Hippocampal formation (tissue), 2 donors: ENCODE measurements around the gene MBOAT2.
"Not testable (repeated sequence)": the region's sequence is repeated elsewhere in the genome, so short reads cannot be mapped to it uniquely, and the experiment has no call there.

Experiments
- DNase-seq, 2 donors: peaks; one replicate each; lab custom pipeline; 2025; lab: John Stamatoyannopoulos, UW

The MBOAT2 gene

DNA sequence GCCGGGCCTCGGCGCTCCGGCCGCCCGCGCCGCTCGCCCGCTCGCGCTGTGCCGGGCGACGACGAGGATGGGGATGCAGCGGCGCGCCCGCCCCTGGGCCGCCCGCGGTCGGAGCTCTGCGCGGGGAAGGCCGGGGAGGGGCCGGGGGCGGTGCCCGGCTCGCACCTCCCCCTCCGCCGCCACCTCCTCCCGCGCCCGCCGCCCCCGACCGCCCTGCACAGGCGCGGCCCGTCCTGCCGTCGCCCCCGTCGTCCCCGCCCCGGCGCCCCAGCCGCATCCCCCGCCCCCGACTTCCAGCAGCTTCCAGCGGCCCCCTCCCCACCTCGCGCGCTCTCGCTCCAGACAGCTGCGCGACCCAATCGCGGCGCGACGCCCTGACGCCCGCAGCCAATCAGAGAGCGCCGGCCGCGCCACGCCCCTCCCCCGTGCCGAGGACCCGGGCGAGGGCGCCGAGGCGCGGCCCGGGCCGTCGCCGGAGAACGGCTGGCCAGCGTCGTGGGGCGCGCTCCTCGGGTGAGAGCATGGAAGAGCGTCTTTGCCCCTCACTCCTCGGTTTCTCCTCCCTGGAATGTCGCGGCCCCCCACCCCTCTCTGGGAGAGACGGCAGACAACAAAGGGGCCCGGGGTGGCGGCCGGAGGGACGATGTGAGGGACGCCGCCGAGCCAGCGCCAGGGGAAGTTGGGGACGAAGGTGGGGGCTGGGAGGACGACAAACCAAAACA is at the start of gene MBOAT2:
TSS of gene MBOAT2 (minus strand) at position 69 of the 722 bp plus-strand sequence. CDS start 70 bp downstream, outside the sequence.
- DNase-seq = peak; percentile 89 to 92

GRCh38 chr2:9052821-9053533 is 49.5 kb upstream of the MBOAT2 start:
- DNase-seq = no peak

GRCh38 chr2:9051451-9051850 is 48.0 kb upstream of the MBOAT2 start:
- DNase-seq = not testable (repeated sequence)

DNA sequence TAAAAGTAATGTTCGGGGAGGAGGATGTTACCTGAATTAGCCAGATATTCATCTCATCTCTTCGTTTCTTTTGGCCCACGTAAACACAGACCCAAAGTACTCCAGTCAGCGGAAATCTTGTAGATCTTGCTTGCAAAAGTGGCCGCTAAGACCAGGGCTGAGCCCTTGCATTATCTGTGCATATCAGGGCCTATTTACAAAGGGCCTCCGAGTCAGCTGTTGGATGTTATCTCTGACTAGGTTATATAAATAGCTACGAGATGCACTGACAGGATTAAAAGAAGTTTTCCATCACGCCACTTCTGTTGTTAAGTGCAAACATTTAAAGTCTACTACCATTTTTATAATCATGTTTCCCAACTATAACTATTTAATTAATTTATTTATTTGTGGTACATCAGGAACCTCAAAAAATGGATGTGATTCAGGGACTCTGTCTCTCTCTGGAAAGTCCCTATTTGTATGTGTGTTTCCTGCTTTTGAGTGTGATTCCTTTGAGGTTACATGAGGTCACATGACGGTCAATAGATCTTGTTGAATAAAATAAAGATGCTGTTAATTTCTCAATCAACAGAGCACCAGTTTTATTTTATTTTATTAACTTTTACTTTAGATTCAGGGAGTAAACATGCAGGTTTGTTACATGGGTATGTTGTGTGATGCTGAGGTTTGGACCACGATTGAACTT is 46.8 kb upstream of the MBOAT2 start:
- no peak for DNase-seq

DNA sequence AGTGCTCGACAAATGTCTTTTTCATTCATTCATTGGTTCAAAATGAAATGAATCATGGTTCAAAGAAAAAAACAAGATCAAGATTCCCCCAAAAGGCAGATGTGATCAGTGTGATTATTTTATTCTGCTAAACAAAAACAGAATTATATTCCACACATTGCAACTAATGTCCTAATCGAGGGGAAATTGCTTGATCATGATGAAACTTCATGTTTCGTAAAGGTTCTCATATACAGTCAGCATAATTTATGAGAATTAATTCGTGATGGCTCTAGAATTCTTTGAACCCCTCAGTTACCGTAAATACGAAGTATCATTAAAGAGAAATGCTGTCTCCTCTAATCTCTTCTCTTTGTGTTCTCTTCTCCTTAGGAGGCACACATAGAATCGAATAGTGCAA is 42.1 kb upstream of the MBOAT2 start:
- DNase-seq = no peak

DNA sequence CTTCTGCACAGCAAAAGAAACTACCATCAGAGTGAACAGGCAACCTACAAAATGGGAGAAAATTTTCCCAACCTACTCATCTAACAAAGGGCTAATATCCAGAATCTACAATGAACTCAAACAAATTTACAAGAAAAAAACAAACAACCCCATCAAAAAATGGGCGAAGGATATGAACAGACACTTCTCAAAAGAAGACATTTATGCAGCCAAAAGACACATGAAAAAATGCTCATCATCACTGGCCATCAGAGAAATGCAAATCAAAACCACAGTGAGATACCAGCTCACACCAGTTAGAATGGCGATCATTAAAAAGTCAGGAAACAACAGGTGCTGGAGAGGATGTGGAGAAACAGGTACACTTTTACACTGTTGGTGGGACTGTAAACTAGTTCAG is 40.0 kb upstream of the MBOAT2 start:
- not testable (repeated sequence) for DNase-seq

DNA sequence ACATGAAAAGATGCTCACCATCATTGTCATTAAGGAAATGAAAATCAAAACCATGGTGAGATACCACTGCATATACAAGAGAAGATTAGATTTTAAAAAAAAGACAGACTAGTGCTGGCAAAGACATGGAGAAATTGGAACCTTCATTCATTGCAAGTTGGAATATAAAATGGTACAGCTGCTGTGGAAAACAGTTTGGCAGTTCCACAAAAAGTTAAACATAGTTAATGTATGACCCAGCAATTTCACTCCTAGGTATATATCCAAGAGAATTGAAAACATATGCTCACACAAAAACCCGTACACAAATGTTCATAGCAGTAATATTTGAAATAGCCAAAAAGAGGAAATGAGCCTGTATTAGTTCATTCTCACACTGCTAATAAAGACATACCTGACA is 33.7 kb upstream of the MBOAT2 start:
- DNase-seq = no peak

- DNase-seq = no peak
These were observed 30.1 kb upstream of the MBOAT2 start for GRCh38 chr2:9033385-9034168.

- DNase-seq = no peak
These were observed 29.2 kb upstream of the MBOAT2 start for GRCh38 chr2:9032536-9033255.

GRCh38 chr2:9032121-9032520 is 28.6 kb upstream of the MBOAT2 start:
- DNase-seq = no peak

DNA sequence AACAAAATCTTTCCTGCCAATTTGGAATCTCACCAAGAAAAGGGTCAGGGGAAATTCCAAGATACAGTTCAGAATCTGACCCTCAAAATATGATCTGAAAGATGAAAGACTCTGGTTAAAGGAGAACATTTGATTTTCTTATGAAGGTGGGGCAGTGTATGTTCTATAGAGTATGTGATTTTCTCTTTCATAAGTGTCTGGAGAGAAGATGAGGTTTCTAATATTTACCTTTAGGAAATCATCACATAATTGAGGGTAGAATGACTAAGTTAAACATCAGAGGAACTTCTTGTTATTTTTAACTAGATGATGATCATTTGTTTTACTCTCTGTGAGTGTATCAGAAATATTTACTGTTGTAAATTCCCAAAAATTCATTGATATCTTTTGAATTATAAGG is 27.8 kb upstream of the MBOAT2 start:
- no peak for DNase-seq

GRCh38 chr2:9030841-9031240 is 27.4 kb upstream of the MBOAT2 start:
- DNase-seq = no peak

- DNase-seq = no peak
These were observed 26.7 kb upstream of the MBOAT2 start for GRCh38 chr2:9030190-9030589.

- DNase-seq = no peak
These were observed 26.2 kb upstream of the MBOAT2 start for GRCh38 chr2:9029721-9030120.

DNA sequence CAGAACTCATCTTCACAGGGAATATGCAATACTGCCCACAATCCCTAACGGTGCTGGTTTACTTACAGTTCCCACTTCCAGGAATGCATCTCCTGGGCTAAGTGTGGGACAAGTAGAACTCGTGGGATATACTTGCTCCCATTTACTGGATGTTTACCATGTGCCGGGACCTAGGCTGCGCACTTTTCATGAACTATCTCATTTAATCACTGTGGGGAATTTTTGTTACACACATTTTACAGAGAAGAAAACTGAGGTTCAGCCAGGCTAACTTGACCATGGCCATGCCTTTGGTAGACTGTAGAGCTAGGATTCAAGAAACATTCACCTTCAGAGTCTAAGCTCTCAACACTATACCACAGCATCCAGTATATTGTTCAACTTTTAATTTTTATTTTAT is 24.4 kb upstream of the MBOAT2 start:
- DNase-seq = no peak

DNA sequence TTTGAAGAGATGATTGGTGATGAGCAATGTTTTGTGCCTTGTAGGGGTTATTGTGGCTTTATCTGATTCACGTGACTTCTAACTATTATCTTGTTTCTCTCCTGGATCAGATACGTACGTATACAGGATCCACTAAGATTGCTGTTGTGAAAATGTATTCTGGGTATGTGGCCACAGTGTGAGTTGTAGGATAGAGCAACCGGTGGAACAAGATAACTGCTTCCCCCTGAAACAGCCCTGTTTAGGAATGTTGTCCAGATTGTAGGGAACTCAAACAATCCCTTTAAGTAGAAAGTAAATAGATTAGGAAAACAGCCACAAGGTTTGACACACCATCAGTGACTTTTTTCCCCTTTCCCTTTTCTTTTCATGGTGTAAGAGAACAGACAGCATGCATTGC is 22.3 kb upstream of the MBOAT2 start:
- no peak for DNase-seq

GRCh38 chr2:9024575-9024974 is 21.1 kb upstream of the MBOAT2 start:
- no peak for DNase-seq

DNA sequence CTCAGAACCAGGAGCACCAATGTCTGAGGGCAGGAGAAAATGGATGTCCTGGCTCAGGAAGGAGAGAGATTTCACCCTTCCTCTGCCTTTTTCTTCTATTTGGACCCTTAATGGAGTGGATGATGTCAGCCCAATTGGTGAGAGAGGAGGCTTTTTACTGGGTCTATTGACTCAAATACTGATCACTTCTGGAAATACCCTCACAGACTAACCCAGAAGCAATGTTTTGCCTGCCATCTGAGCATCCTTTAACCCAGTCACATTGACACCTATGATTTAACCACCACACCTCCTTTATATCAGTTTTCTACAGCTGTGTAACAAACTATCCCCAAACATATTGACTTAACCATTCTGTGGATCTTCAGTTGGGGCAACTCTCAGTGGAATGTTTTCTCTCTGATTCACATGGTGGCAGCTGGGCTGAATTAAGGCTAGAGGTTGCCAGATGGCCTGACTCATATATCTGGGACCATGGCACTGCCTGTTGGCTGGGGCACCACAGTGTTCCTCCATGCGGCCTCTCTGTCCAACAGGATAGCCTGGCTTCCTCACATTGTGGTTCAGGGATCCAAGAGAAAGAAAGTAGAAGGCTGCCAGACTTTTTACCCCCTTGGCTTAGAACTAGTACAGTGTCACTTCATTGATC is 18.2 kb upstream of the MBOAT2 start:
- DNase-seq = no peak

GRCh38 chr2:9020267-9020666 is 16.8 kb upstream of the MBOAT2 start:
- DNase-seq = no peak

DNA sequence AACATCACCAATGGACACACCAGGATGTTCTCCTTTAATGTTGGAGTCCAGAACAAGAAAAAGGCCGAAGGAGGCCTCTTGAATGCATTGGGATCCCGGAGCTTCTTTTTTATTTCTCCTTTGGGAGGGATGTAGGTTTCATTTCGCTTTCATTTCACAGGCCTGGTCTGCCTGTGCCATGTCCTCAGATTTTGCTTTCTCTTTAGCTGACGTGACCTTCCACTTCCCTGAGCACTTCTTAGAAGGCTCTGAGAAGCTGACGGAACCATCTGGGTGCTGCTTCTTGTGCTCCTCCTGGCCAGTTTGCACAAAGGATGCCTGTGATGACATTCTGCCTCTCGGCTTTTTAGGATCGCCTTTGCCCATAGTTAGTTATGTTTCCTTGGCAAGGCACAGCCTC is 15.1 kb upstream of the MBOAT2 start:
- DNase-seq = no peak

DNA sequence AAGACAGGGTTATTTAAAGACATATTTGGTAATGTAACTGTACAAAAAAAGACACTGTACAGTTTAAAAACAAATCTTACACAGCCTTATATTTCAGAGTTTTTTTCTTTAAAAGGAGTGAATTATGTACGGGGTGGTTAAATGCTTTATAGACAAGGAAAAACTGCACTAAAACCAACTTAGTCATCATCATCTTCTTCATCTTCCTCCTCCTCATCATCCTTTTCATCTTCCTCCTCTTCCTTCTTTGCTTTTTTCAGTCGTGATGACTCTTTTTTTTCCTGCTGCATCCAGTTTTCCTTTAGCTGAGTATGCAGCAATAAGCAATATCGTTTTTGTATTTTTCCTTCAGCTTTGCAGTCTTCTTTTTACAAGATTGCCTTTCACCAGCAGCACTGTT is 14.6 kb upstream of the MBOAT2 start:
- DNase-seq = no peak
